ENCODE data around the gene OXER1.

- TF ChIP-seq CTCF (optimal IDR thresholded peaks at IDR 0.05 in 1 of 3, IDR thresholded peaks at IDR 0.05 in 1 of 3, conservative IDR thresholded peaks at IDR 0.05 in 1 of 3; ENCODE audit: extremely low read depth in 1 of 3, insufficient read depth in 2 of 3, low read length in 3 of 3) (no peak), EZH2 (IDR thresholded peaks at IDR 0.05; ENCODE audit: low read length) (peak; percentile 68)
Measured at GRCh38 chr2:42792583-42793333, 28.8 kb upstream of the OXER1 start, which contains the start of gene HAAO.
